Measurements from ENCODE around the gene GJA4. TPM values are rescaled to one million over a fixed set of nuclear protein-coding genes. Genes with fewer than 3 reads are reported as not detected.

Gene GJA4
- total RNA-seq, 1 experiment from 2014 or later, result 1.4 TPM

DNA sequence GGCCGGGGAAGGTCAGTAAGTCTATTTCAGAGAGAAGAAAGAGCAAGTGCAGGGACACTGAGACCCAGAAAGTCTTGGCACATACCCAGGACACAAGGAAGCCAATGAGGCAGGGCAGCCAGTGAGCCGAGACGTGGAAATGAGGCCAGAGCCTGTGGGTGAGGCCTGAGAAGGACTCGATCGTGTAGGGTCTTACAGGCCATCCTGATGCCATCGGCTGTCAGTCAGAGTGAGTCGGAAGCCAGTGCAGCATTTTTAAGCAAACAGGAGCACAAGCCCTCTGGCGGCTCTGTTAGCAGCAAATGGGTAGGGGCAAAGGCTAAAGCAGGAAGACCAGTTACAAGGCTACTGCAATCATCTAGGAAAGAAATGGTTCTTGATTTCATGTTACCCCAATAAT lies 17.8 kb upstream of the GJA4 start:
- no CpG with 5 or more reads among the region's 8 CpGs for WGBS (ENCODE audit: extremely low coverage, insufficient read length, low lambda C conversion rate)
- Histone ChIP-seq H2BK120ac (ENCODE audit: low read depth, low read length, poor library complexity, severe bottlenecking) (no peak overlapping the region), H2AFZ (ENCODE audit: low read length) (no peak overlapping the region), H3K23me2 (ENCODE audit: insufficient read length, low read depth, low read length, poor library complexity, severe bottlenecking) (no peaks in the 10 kb centered on the region), H3K14ac (ENCODE audit: insufficient read depth, low read length) (no peak overlapping the region), H3K18ac (ENCODE audit: insufficient read length, low read depth, low read length) (no peak overlapping the region), H3K23ac (ENCODE audit: insufficient read length, low read depth, low read length) (no peak overlapping the region), H4K91ac (ENCODE audit: insufficient read length, low read depth, low read length) (no peak overlapping the region), H2BK12ac (ENCODE audit: insufficient read length, low read depth, low read length) (no peak overlapping the region), H3T11ph (ENCODE audit: low read length) (no peak overlapping the region), H3K27ac (ENCODE audit: insufficient read length, low read depth, low read length) (no peak overlapping the region), H3K79me1 (ENCODE audit: insufficient read depth, low read depth, low read length, poor library complexity, severe bottlenecking) (no peaks in the 10 kb centered on the region), H2BK20ac (ENCODE audit: low read depth, low read length, poor library complexity, severe bottlenecking) (no peak overlapping the region), H3K4me2 (ENCODE audit: insufficient read depth, insufficient read length, low read length) (no peak overlapping the region), H3K27me3 (ENCODE audit: insufficient read depth, low read length) (no peaks in the 10 kb centered on the region), H3K4me1 (ENCODE audit: insufficient read depth, low read length) (no peaks in the 10 kb centered on the region), H2BK5ac (ENCODE audit: insufficient read length, low read length) (no peak overlapping the region), H3K56ac (ENCODE audit: insufficient read length, low read depth, low read length) (no peak overlapping the region), H4K8ac (replicated peaks; ENCODE audit: insufficient read length, low read depth, low read length) (no peak overlapping the region), H3K9ac (ENCODE audit: extremely low read depth, insufficient read length, low read length) (no peak overlapping the region), H3K79me2 (ENCODE audit: insufficient read depth, low read length) (no peaks in the 10 kb centered on the region), H4K5ac (ENCODE audit: insufficient read length, low read depth, low read length) (no peak overlapping the region), H2AK5ac (ENCODE audit: insufficient read length, low read length) (no peak overlapping the region), H2BK15ac (ENCODE audit: low read depth, low read length) (no peak overlapping the region), H3K9me3 (ENCODE audit: control insufficient read depth, low read depth, low read length) (no peaks in the 10 kb centered on the region), H3K4ac (ENCODE audit: low read depth, low read length) (no peak overlapping the region), H4K20me1 (ENCODE audit: control insufficient read depth, insufficient read depth, insufficient read length) (no peaks in the 10 kb centered on the region)
- H3K36me3 Mint-ChIP-seq (ENCODE audit: insufficient read depth in 1 of 3, low read depth in 3 of 3), result no peaks in the 10 kb centered on the region
- no peak for DNase-seq
- H3K27me3 Mint-ChIP-seq (ENCODE audit: low read depth), result peaks cover 13% of the 10 kb centered on the region
- no peak for TF ChIP-seq CTCF (conservative IDR thresholded peaks at IDR 0.05)
- no peak overlapping the region for H3K27ac Mint-ChIP-seq
- H3K9me3 Mint-ChIP-seq, result no peaks in the 10 kb centered on the region
- no peak overlapping the region for H3K4me3 Mint-ChIP-seq
- H3K4me1 Mint-ChIP-seq, result 0 out of 4 replicates have a peak, but pooled peaks cover 0 to 2% of the 10 kb centered on the region in 2 experiments
